Prostate gland (tissue), 2 donors: ENCODE measurements around the gene VPS8.
"Not testable (repeated sequence)": the region's sequence is repeated elsewhere in the genome, so short reads cannot be mapped to it uniquely, and the experiment has no call there.

Source experiments
- CTCF ChIP-seq, 4 experiments: fragments of 200-600 bp in 2 of 4; fragments of 450-650 bp in 2 of 4; sonication (generic) in 2 of 4; IDR thresholded peaks; 1 replicate in 3 of 4; 2 replicates in 1 of 4; pipeline ENCODE4 v1.5.1; 2016 to 2019; ENCODE audit warnings: antibody characterized with exemption in 4 of 4, mild to moderate bottlenecking in 2 of 4, moderate library complexity in 2 of 4
- POLR2A ChIP-seq: fragments of 450-650 bp; IDR thresholded peaks from one replicate; pipeline ENCODE4 v1.6.1; 2016; ENCODE audit warnings: antibody characterized with exemption, mild to moderate bottlenecking

- TF ChIP-seq CTCF (IDR thresholded peaks at IDR 0.05); POLR2A: not testable (repeated sequence)
Measured at GRCh38 chr3:184950816-184951215, 138.8 kb downstream of the VPS8 start.
